ENCODE data around the gene ANO9. TPM values are rescaled to one million over a fixed set of nuclear protein-coding genes. Genes with fewer than 3 reads are reported as not detected.
A peak's percentile ranks its signal among the peaks of the same experiment; 100 is the strongest.
"Not testable (repeated sequence)": the region's sequence is repeated elsewhere in the genome, so short reads cannot be mapped to it uniquely, and the experiment has no call there.

The ANO9 gene
- polyA plus RNA-seq, 1 donor: 10.6 TPM

- DNase-seq: no peak
Measured at GRCh38 chr11:403021-403760, 38.6 kb downstream of the ANO9 start.

GRCh38 chr11:401196-401595 lies 40.6 kb downstream of the ANO9 start:
- not testable (repeated sequence) for DNase-seq

GRCh38 chr11:400241-400689 lies 41.5 kb downstream of the ANO9 start:
- DNase-seq: no peak

DNA sequence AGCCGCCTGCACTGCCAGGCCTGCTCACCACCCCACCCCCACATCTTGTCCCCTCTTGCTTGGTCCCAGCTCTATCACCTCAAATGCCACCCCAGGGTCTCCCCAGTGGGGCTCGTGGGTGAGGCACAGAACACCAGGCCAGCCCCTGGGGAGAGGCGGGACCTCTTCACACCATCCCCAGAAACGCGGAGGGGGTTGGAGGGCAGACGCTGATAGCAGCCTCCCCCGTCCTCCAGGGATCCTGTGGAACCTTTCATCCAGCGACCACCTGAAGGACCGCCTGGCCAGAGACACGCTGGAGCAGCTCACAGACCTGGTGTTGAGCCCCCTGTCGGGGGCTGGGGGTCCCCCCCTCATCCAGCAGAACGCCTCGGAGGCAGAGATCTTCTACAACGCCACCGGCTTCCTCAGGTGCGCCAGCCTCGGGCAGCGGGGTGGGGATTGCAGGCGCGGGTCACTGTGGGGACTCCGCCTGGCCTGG lies 42.0 kb downstream of the ANO9 start:
- DNase-seq: no peak

DNA sequence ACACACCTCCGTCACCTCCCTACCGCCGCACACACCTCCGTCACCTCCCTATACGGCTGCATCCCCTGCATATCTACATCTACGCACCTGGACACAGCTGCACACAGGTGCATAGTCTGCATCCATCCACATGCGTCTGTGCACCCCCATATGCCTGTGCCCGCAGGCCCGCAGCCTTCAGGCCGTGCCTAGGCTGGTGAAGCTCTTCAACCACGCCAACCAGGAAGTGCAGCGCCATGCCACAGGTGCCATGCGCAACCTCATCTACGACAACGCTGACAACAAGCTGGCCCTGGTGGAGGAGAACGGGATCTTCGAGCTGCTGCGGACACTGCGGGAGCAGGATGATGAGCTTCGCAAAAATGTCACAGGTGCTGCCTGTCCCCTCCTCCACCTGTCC lies 43.0 kb downstream of the ANO9 start:
- DNase-seq: no peak

DNA sequence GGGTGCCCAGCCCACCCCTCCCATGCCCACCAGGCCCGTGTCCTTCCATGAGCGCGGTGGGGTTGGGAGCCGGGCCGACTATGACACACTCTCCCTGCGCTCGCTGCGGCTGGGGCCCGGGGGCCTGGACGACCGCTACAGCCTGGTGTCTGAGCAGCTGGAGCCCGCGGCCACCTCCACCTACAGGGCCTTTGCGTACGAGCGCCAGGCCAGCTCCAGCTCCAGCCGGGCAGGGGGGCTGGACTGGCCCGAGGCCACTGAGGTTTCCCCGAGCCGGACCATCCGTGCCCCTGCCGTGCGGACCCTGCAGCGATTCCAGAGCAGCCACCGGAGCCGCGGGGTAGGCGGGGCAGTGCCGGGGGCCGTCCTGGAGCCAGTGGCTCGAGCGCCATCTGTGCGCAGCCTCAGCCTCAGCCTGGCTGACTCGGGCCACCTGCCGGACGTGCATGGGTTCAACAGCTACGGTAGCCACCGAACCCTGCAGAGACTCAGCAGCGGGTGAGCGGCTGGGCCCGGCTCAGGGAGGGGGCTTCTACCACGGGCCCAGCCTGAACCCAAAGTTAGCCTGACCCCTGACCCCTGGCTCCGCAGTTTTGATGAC lies 44.8 kb downstream of the ANO9 start:
- DNase-seq: peak; percentile 74

DNA sequence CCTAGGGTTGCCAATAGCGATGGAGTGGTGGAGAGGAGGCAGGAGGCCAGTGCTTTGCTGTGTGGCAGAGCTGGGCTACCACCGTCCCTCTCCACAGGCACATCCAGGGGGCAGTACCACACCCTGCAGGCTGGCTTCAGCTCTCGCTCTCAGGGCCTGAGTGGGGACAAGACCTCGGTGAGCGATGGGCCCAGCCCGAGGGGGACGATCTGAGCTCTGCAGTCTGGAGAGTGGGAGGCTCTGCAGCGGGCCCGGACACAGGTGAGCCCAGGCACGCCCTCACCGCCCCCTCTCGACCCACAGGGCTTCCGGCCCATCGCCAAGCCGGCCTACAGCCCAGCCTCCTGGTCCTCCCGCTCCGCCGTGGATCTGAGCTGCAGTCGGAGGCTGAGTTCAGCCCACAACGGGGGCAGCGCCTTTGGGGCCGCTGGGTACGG lies 45.3 kb downstream of the ANO9 start:
- peak; percentile 27 for DNase-seq

DNA sequence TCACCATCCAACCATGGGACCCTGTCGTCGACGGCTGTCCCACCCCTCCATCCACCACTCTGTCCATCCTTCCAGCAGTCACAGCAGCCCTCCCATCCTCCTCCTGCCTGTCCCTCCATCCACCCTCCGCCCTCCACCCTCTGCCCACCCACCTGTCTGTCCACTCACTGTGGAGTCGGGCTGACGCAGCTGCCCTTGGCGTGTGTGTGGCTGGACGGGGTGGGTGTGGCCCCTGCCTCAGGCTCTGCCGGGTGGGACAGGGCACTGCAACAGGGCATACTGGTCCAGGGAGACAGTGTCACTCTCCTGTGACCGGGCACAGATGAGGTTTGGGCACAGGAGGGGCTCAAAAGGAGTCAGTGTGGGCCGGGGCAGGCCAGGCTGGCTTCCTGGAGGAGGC lies 45.9 kb downstream of the ANO9 start:
- DNase-seq: no peak

DNA sequence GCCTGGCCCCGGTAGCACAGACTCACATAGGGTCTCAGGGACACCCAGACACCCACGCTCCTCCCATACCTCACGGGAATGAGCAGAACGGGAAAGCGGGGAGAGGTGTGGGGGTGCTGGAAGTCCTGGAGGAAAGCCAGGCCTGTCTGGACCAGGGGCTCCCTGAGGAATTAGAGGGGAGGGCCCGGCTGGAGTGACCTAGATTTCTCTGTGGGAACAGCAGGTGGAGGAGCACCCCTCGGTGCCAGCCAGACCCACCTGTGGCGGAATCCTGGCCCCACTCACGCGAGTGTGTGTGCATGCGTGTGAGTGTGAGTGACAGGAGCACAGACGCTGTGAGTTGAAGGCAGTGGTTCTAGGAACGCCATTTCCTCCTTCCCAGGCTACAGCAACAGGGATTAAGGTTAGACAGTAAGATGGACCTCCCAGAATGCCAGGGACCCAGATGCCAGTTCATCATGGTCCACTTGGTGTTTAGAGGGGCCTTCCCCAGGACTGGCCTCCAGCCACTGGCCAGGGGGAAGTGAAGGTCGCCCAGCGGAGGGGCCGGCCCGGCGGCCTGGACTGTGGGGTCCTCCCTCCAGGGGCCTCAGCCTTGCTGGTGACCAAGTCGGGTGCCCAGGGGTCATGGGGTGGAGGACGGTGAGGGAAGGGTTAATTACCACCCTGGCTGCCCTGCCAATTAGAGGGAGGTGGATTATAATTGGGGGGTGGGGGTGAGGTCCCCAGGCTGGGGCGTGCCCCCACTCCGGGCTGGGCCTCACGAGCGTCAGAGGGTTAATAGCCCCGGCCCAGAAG lies 46.8 kb downstream of the ANO9 start:
- no peak for DNase-seq

DNA sequence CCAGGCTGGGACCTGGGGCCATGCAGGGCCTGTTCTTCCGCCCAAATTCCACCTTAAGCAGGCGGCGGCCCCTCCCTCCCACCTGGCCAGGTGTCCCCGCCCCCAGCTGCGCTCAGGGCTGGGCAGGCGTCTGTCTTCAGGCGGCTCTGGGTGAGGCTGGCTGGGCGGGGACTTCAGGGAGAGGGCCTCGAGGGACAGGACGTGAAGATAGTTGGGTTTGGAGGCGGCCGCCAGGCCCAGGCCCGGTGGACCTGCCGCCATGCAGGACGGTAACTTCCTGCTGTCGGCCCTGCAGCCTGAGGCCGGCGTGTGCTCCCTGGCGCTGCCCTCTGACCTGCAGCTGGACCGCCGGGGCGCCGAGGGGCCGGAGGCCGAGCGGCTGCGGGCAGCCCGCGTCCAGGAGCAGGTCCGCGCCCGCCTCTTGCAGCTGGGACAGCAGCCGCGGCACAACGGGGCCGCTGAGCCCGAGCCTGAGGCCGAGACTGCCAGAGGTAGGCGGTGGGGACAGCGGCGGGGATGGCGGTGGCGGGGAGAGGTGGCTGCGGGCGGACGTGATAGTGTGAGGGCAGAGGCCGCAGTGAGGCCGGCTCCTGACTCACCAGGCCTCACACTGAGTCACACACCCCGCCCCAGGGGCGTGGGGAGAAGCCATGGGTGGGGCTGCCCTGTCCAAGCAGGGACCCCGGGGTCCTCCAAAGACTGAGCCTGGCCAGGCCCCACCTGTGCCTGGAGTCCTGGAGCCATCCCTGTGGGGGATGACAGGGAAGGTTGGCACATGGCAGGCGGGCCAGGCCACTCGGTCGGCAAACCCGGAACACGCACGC lies 47.6 kb downstream of the ANO9 start, which contains the start of gene PKP3:
Gene PKP3 (plus strand): TSS at position 176 of the 824 bp plus-strand sequence. CDS start 84 bp downstream, at position 260.
- no peak for DNase-seq

- DNase-seq: no peak
Measured at GRCh38 chr11:393219-394033, 48.4 kb downstream of the ANO9 start.

DNA sequence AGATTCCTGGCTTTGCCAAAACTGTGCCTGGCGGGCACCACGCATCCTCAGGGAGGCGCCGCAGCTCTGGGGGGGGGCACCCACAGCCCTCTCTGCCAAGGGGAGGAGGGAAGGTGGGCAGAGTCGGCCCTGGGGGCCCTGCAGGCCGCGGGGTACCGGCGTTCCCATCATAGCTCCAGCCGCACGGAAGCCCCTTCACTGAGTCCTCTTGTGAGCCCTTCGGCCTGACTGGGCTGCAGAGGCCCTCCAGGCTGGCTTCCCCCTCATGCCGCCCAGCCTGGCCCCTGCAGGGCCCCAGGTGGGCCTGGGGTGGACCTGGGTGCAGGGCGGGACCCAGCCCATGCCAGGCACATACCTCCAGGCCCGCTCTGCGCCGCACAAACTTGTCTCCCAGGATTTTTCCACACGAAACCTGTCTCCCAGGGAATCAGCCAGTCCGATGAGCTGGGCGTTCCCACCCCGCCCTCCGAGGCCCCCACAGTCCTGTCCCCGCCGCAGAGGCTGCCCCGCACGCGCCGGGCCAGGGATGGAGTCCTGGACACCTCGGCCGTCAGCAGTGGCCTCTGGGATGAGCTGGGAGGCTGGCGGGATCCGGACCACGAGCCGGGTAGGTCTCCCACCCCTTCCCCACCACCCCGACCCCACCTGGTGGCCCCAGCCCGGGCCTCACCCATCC lies 49.6 kb downstream of the ANO9 start:
- no peak for DNase-seq

DNA sequence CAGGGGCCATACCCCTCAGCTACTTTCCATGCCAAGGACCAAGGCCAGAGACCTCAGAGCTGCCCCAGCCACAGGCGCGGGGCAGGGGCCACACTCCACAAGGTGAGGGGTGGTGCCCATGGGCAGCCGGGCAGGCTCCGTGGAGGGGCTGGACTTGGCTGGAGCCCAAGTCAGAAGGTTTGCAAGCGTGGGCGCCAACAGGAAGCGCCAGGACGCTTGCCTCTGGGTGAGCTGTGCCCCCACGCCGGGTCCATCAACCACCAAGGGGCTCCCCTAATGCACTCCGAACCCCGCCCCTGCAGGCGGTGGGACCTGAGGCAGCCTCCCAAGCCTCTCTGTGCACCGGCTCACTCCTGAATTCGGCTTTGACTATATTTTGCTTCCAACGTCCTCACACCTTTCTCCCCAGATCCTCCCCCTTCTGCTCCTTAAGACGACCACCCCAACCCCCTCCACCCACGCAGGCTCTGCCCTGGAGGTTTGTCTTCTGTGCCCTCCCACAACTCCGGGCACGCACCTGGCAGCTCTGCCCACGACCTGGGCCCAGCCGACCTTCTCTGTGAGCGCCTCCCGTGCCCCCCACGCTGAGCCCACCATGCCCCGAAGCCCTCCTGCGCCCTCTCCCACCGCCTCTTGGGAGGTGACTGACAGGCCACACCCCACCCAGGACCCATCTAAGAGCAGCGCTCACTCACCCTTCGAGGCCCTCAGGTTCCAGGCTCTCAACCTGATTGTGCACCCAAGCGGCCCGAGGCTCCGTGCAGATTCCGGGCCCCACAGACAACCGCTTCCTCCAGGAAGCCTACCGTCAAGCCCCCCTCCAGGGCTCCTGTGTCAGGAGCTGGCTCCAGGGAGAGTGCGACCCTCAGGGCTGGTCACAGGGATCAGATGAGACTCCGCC lies 50.4 kb downstream of the ANO9 start:
- DNase-seq: no peak

- no peak for DNase-seq
Measured at GRCh38 chr11:390175-390574, 51.6 kb downstream of the ANO9 start.

GRCh38 chr11:389369-389768 lies 52.4 kb downstream of the ANO9 start:
- not testable (repeated sequence) for DNase-seq

- no peak for DNase-seq
Measured at GRCh38 chr11:387193-387793, 54.5 kb downstream of the ANO9 start.

- DNase-seq: no peak
Measured at GRCh38 chr11:386483-386882, 55.3 kb downstream of the ANO9 start.

- no peak for DNase-seq
Measured at GRCh38 chr11:385594-386351, 56.0 kb downstream of the ANO9 start.
